ENCODE results near the gene LAMC1.
A peak's percentile ranks its signal among the peaks of the same experiment; 100 is the strongest.

The LAMC1 gene

DNA sequence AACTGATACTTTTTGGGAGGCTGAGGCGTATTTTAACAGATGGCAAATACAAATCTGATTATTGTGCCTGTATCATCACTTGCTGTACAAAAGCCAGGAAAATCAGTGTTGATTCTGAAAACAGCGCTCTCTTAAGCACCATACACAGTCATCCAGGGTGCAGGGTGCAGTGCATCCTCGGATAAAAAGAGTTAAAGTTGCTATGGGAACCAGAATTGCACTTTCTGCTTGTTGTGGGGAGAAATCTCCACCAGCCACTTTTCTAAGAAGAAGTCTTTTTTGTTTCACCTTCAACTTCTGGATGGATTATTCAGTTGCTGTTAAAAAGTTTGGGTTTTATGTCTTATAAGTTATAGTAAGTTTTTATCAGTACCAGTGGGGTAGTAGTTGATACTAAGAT lies 3.8 kb downstream of the LAMC1 start:
- Mint-ChIP-seq H3K27ac (peak overlapping the region in 1 of 3 experiments; percentile 27), H3K4me1 (peaks cover 63% of the 10 kb centered on the region), H3K9me3 (no peaks in the 10 kb centered on the region), H3K27me3 (ENCODE audit: low read depth) (no peaks in the 10 kb centered on the region), H3K4me3 (peak overlapping the region; percentile 29 to 40 (median 35)), H3K36me3 (ENCODE audit: low read depth) (peaks cover 10% of the 10 kb centered on the region)
- TF ChIP-seq, protein P1, sequence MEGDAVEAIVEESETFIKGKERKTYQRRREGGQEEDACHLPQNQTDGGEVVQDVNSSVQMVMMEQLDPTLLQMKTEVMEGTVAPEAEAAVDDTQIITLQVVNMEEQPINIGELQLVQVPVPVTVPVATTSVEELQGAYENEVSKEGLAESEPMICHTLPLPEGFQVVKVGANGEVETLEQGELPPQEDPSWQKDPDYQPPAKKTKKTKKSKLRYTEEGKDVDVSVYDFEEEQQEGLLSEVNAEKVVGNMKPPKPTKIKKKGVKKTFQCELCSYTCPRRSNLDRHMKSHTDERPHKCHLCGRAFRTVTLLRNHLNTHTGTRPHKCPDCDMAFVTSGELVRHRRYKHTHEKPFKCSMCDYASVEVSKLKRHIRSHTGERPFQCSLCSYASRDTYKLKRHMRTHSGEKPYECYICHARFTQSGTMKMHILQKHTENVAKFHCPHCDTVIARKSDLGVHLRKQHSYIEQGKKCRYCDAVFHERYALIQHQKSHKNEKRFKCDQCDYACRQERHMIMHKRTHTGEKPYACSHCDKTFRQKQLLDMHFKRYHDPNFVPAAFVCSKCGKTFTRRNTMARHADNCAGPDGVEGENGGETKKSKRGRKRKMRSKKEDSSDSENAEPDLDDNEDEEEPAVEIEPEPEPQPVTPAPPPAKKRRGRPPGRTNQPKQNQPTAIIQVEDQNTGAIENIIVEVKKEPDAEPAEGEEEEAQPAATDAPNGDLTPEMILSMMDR (IDR thresholded peaks at IDR 0.05; ENCODE audit: unreplicated experiment in 3 of 3): no peak

DNA sequence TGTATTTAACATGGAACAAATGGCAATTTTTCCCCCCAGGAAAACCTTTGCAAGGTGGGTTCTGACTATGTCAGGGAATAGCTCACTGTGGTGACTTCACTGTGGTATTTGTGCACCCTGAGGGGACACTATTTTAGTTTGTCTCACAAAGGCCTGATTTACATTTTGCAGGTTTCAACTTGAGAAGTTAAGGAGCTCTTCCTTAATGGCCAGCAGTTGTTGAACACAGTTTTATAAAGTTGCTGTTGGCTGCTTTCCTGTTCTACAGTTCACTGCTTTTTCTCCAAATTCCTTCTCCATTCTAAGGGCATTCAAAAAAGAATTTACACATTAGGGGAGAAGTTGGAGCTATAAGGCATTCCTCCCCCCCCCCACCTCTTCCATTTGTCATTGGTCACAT lies 4.6 kb downstream of the LAMC1 start:
- Mint-ChIP-seq H3K4me1 (peaks cover 58% of the 10 kb centered on the region), H3K9me3 (no peaks in the 10 kb centered on the region), H3K27me3 (ENCODE audit: low read depth) (no peaks in the 10 kb centered on the region), H3K36me3 (ENCODE audit: low read depth) (peaks cover 10% of the 10 kb centered on the region), H3K4me3 (peak overlapping the region in 2 of 3 experiments; percentile 43 to 55), H3K27ac (peak overlapping the region; percentile 75 to 86 (median 80))
- TF ChIP-seq, protein P1 (IDR thresholded peaks at IDR 0.05; ENCODE audit: unreplicated experiment in 3 of 3): no peak

DNA sequence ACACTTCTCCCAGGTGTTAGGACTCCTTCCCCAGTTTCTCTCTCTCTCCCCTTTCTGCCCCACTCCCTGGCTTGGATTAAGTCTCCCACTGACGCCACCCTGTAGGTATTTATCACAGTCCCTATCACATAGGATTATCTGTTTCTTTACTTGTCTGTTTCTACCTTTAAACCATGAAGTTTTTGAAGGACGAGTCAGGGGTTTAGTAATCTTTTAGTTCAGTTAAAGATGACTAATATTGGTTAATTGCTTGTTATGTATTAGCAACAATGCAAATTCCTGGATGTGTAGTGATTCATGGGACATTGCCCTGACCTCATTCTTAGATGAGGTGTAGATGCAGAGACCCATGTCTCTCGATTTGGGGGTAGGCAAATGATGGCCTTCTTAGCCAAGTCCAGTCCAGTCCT lies 6.4 kb downstream of the LAMC1 start:
- no peaks in the 10 kb centered on the region for H3K27me3 Mint-ChIP-seq (ENCODE audit: low read depth)

DNA sequence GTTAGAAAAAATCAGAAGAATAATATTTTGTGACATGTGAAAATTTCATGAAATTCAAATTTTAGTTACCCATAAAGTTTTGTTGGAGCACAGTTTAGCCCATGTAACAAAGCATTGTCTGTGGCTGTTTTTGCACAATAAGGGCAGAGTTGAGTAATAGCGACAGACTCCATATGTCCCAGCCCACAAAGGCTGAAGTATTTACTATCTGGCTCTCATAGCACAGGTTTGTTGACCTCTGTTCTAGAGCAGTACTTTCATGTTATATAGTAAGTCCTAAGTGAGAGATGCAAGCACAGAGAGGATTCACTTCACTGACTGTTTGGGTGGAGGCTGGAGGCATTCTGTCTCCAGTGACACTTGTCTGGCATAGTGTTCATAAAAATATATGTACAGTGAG lies 6.8 kb downstream of the LAMC1 start:
- peaks cover 17% of the 10 kb centered on the region for H3K36me3 Mint-ChIP-seq (ENCODE audit: low read depth)
- TF ChIP-seq, protein P1 (IDR thresholded peaks at IDR 0.05; ENCODE audit: unreplicated experiment in 3 of 3): no peak
- no peak overlapping the region for H3K27ac Mint-ChIP-seq
- H3K27me3 Mint-ChIP-seq (ENCODE audit: low read depth): no peaks in the 10 kb centered on the region
- H3K4me1 Mint-ChIP-seq: peaks cover 49% of the 10 kb centered on the region
- no peaks in the 10 kb centered on the region for H3K9me3 Mint-ChIP-seq
- no peak overlapping the region for H3K4me3 Mint-ChIP-seq

More for the DNA sequence above, 6.4 kb downstream of the LAMC1 start:
- Mint-ChIP-seq H3K4me1 (peaks cover 53% of the 10 kb centered on the region), H3K9me3 (no peaks in the 10 kb centered on the region), H3K36me3 (ENCODE audit: low read depth) (peaks cover 17% of the 10 kb centered on the region), H3K27ac (no peak overlapping the region), H3K4me3 (no peak overlapping the region)
- TF ChIP-seq, protein P1 (IDR thresholded peaks at IDR 0.05; ENCODE audit: unreplicated experiment in 3 of 3): no peak

DNA sequence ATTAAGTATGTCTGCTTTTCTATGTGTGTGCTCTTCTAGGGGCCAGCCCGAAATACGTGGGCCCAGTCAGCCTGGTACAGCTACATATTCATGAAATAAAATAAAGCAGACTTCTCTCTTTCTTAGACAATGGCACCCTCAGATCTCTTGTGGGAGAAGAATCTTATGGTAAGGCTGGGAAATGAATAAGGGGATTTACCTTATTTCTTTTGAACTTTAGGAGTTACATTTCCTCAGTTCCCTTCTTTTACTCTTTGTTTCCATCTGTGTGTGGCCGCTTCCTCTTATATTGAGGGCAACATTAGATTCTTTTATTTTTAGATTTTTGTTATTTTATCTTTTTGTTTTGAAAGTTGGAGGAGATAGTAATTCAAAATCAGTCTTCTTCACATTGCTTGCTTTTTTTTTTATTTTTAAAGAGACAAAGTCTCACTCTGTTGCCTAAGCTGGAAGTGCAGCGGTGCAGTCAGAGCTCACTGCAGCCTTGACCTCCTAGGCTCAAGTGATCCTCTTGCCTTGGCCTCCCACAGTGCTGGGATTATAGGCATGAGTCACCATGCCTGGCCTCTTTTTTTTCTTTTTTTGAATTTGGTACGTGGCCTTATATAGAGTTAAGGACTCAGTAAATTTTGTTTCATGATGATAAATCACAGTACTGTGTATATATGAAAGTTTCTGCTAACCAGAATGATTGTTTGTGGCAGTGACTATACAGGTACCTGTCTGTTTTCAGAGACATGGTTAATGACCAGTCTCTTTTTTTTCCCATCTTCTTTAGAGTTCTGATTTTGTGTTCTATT lies 9.1 kb downstream of the LAMC1 start:
- no peaks in the 10 kb centered on the region for H3K27me3 Mint-ChIP-seq (ENCODE audit: low read depth)
- H3K4me3 Mint-ChIP-seq: no peak overlapping the region
- H3K9me3 Mint-ChIP-seq: no peaks in the 10 kb centered on the region

More for the DNA sequence above, 9.1 kb downstream of the LAMC1 start:
- Mint-ChIP-seq H3K27ac (no peak overlapping the region), H3K36me3 (ENCODE audit: low read depth) (peaks cover 19% of the 10 kb centered on the region), H3K4me1 (peaks cover 26% of the 10 kb centered on the region)
- TF ChIP-seq, protein P1 (IDR thresholded peaks at IDR 0.05; ENCODE audit: unreplicated experiment in 3 of 3): no peak

Data from nephron (organoid).